Measurements from ENCODE around the gene CAPNS2. TPM values are rescaled to one million over a fixed set of nuclear protein-coding genes. Genes with fewer than 3 reads are reported as not detected.

CAPNS2 gene
- total RNA-seq, 1 donor from 2014 or later, result 0.24 TPM

- no peaks in the 10 kb centered on the region for H3K4me1 ChIP-seq
- no peaks in the 10 kb centered on the region for H3F3A ChIP-seq (ENCODE audit: low read depth)
- no peak overlapping the region for H3K4me3 ChIP-seq
- H3K4me3 Mint-ChIP-seq, result no peak overlapping the region
- H3K27ac ChIP-seq, result no peak overlapping the region
- H2AFZ ChIP-seq (replicated peaks), result no peak overlapping the region
- H3K4me1 Mint-ChIP-seq, result no peaks in the 10 kb centered on the region
- H3K79me2 ChIP-seq (ENCODE audit: low read depth), result no peaks in the 10 kb centered on the region
- H3K27me3 ChIP-seq, result no peaks in the 10 kb centered on the region
- no peak overlapping the region for H3K4me2 ChIP-seq
- no peaks in the 10 kb centered on the region for H3K9me3 Mint-ChIP-seq
- no peaks in the 10 kb centered on the region for H4K20me1 ChIP-seq (ENCODE audit: low read depth)
- no peaks in the 10 kb centered on the region for H3K27me3 Mint-ChIP-seq (ENCODE audit: insufficient read depth, low read depth)
- DNase-seq (ENCODE audit: low spot score), result no peak
- H3K36me3 Mint-ChIP-seq, result no peaks in the 10 kb centered on the region
- H3K9ac ChIP-seq, result no peak overlapping the region
- H3K27ac Mint-ChIP-seq, result no peak overlapping the region
- TF ChIP-seq CTCF (IDR thresholded peaks at IDR 0.05), result no peak
- TF ChIP-seq EZH2phosphoT487 (IDR thresholded peaks at IDR 0.05), result no peak
- TF ChIP-seq EZH2 (IDR thresholded peaks at IDR 0.05), result no peak
- no peaks in the 10 kb centered on the region for H3K9me3 ChIP-seq (ENCODE audit: low read depth)
- H3K36me3 ChIP-seq, result no peaks in the 10 kb centered on the region
Measured at GRCh38 chr16:55539049-55539448, 27.4 kb upstream of the CAPNS2 start.

DNA sequence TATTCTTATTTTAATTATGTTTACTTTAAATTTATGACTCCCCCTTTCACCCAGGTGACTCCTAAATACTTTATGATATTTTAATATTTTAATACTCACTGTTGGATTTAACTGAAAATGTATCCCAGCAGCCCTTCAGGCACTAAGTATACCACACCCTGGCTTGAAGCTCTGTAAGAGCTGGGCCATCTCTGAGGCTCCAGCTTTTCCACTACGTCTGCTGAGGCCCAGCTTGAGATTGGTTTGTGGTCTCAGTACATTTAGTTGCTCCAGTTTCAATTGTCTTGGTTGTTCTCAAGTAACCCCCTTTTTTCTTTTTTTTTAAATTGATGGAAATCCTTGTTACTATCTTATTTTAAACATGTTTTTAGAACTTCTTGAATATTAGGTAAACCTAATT lies 27.0 kb upstream of the CAPNS2 start:
- Histone ChIP-seq H3K4me3 (no peak overlapping the region), H3K79me2 (ENCODE audit: low read depth) (no peaks in the 10 kb centered on the region), H3K4me1 (no peaks in the 10 kb centered on the region), H2AFZ (replicated peaks) (no peak overlapping the region), H3K36me3 (no peaks in the 10 kb centered on the region), H4K20me1 (ENCODE audit: low read depth) (no peaks in the 10 kb centered on the region), H3F3A (ENCODE audit: low read depth) (no peaks in the 10 kb centered on the region), H3K4me2 (no peak overlapping the region), H3K9ac (no peak overlapping the region), H3K27ac (no peak overlapping the region), H3K9me3 (ENCODE audit: low read depth) (no peaks in the 10 kb centered on the region), H3K27me3 (no peaks in the 10 kb centered on the region)
- no peak for DNase-seq (ENCODE audit: low spot score)
- H3K9me3 Mint-ChIP-seq, result no peaks in the 10 kb centered on the region
- H3K4me3 Mint-ChIP-seq, result no peak overlapping the region
- no peaks in the 10 kb centered on the region for H3K4me1 Mint-ChIP-seq
- H3K36me3 Mint-ChIP-seq, result no peaks in the 10 kb centered on the region
- TF ChIP-seq CTCF (IDR thresholded peaks at IDR 0.05) (no peak), EZH2phosphoT487 (IDR thresholded peaks at IDR 0.05) (no peak), EZH2 (IDR thresholded peaks at IDR 0.05) (no peak)
- no peak overlapping the region for H3K27ac Mint-ChIP-seq
- no peaks in the 10 kb centered on the region for H3K27me3 Mint-ChIP-seq (ENCODE audit: insufficient read depth, low read depth)

- no peak overlapping the region for H3K27ac Mint-ChIP-seq
- Histone ChIP-seq H3K4me2 (no peak overlapping the region), H3K79me2 (ENCODE audit: low read depth) (no peaks in the 10 kb centered on the region), H3K36me3 (no peaks in the 10 kb centered on the region), H4K20me1 (ENCODE audit: low read depth) (no peaks in the 10 kb centered on the region), H3F3A (ENCODE audit: low read depth) (no peaks in the 10 kb centered on the region), H3K27me3 (no peaks in the 10 kb centered on the region), H2AFZ (replicated peaks) (no peak overlapping the region), H3K4me3 (no peak overlapping the region), H3K27ac (no peak overlapping the region), H3K9ac (no peak overlapping the region), H3K4me1 (no peaks in the 10 kb centered on the region), H3K9me3 (ENCODE audit: low read depth) (no peaks in the 10 kb centered on the region)
- H3K4me1 Mint-ChIP-seq, result no peaks in the 10 kb centered on the region
- H3K27me3 Mint-ChIP-seq (ENCODE audit: insufficient read depth, low read depth), result no peaks in the 10 kb centered on the region
- no peaks in the 10 kb centered on the region for H3K9me3 Mint-ChIP-seq
- no peaks in the 10 kb centered on the region for H3K36me3 Mint-ChIP-seq
- TF ChIP-seq CTCF (IDR thresholded peaks at IDR 0.05), result no peak
- TF ChIP-seq EZH2 (IDR thresholded peaks at IDR 0.05), result no peak
- no peak for TF ChIP-seq EZH2phosphoT487 (IDR thresholded peaks at IDR 0.05)
- no peak for DNase-seq (ENCODE audit: low spot score)
- no peak overlapping the region for H3K4me3 Mint-ChIP-seq
Measured at GRCh38 chr16:55540221-55540620, 26.3 kb upstream of the CAPNS2 start.
